Bronchial epithelial cell (primary cell): Measurements from ENCODE around the gene RRAGA. TPM values are rescaled to one million over a fixed set of nuclear protein-coding genes. Genes with fewer than 3 reads are reported as not detected.
"Not testable (repeated sequence)": the region's sequence is repeated elsewhere in the genome, so short reads cannot be mapped to it uniquely, and the experiment has no call there.

Source experiments
- DNase-seq: peaks from one replicate; pipeline ENCODE4 v3.0.0-alpha.2; 2010; ENCODE audit warnings: low read depth
- FAIRE-seq: peaks from 2 replicates; lab custom pipeline; 2011; peaks lifted over from hg19 to GRCh38; lab: Jason Lieb, UNC
- H3K27me3 ChIP-seq: 2 replicates; pipeline ENCODE4 v1.5.1; 2011; ENCODE audit warnings: low read length; ENCODE audit not compliant: control insufficient read depth, insufficient read depth
- H3K36me3 ChIP-seq: 2 replicates; pipeline ENCODE4 v1.5.1; 2011; ENCODE audit warnings: low read length; ENCODE audit not compliant: control insufficient read depth, insufficient read depth
- H3K4me3 ChIP-seq: 2 replicates; pipeline ENCODE4 v1.5.1; 2011; ENCODE audit warnings: mild to moderate bottlenecking, low read depth, low read length, control low read depth
- CTCF ChIP-seq: IDR thresholded peaks from 2 replicates; pipeline ENCODE4 v1.5.1; 2011; ENCODE audit warnings: mild to moderate bottlenecking, moderate library complexity, low read length, control low read depth, inconsistent platforms; ENCODE audit not compliant: insufficient read depth, severe bottlenecking
- total RNA-seq: library from RNA; depleted of rRNA; stranded (reverse); fragments of >200 nt; gene quantifications from 2 replicates; pipeline ENCODE4 v1.2.1, GENCODE V29; 2014

Gene RRAGA
- total RNA-seq, 1 donor from 2014 or later = 29.7 TPM

GRCh38 chr9:19057033-19057432 is 7.8 kb downstream of the RRAGA start:
- Histone ChIP-seq H3K27me3 (no peaks in the 10 kb centered on the region), H3K4me3 (no peak overlapping the region), H3K36me3 (peaks cover 2% of the 10 kb centered on the region)
- DNase-seq = no peak
- TF ChIP-seq CTCF = no peak
- no peak for FAIRE-seq

- H3K4me3 ChIP-seq = no peak overlapping the region
- no peaks in the 10 kb centered on the region for H3K27me3 ChIP-seq
- no peak for TF ChIP-seq CTCF
- H3K36me3 ChIP-seq = peaks cover 4% of the 10 kb centered on the region
- DNase-seq (no peak), FAIRE-seq (no peak)
Measured at GRCh38 chr9:19074229-19074628, 25.0 kb downstream of the RRAGA start.

GRCh38 chr9:19074836-19075235 is 25.6 kb downstream of the RRAGA start:
- no peak for TF ChIP-seq CTCF
- no peak for FAIRE-seq
- H3K27me3 ChIP-seq = no peaks in the 10 kb centered on the region
- peaks cover 2% of the 10 kb centered on the region for H3K36me3 ChIP-seq
- no peak overlapping the region for H3K4me3 ChIP-seq
- DNase-seq = peak; percentile 85

- no peaks in the 10 kb centered on the region for H3K36me3 ChIP-seq
- peak; percentile 37 for TF ChIP-seq CTCF
- DNase-seq = peak; percentile 46
- no peak overlapping the region for H3K4me3 ChIP-seq
- no peak for FAIRE-seq
- no peaks in the 10 kb centered on the region for H3K27me3 ChIP-seq
Measured at GRCh38 chr9:19085295-19085694, 36.1 kb downstream of the RRAGA start.

- TF ChIP-seq CTCF = no peak
Measured at GRCh38 chr9:19087106-19088000, 38.1 kb downstream of the RRAGA start.

GRCh38 chr9:19097431-19097830 is 48.2 kb downstream of the RRAGA start:
- not testable (repeated sequence) for H3K36me3 ChIP-seq, DNase-seq, FAIRE-seq, H3K27me3 ChIP-seq, H3K4me3 ChIP-seq

More at GRCh38 chr9:19087106-19088000, 38.1 kb downstream of the RRAGA start:
- Histone ChIP-seq H3K27me3 (no peaks in the 10 kb centered on the region), H3K4me3 (no peak overlapping the region), H3K36me3 (no peaks in the 10 kb centered on the region)
- DNase-seq = peak; percentile 65
- FAIRE-seq = no peak

Other genes with a start within 250 kb of the RRAGA start
- gene SAXO1, start 16.2 kb upstream of the RRAGA start, total RNA-seq = not detected in 2 replicates
- 11.1 and 12.9 TPM in 2 replicates for gene HAUS6, start 53.5 kb downstream of the RRAGA start, total RNA-seq
- gene PLIN2, start 78.1 kb downstream of the RRAGA start, total RNA-seq = 167 and 209 TPM in 2 replicates
- gene DENND4C, start 181.3 kb downstream of the RRAGA start, total RNA-seq = 37.9 and 63.0 TPM in 2 replicates